Fibroblast of peridontal ligament (primary cell): ENCODE data around the gene KAT5.
"Not testable (repeated sequence)": the region's sequence is repeated elsewhere in the genome, so short reads cannot be mapped to it uniquely, and the experiment has no call there.

Experiments used
- DNase-seq: peaks from one replicate; pipeline ENCODE4 v3.0.0-alpha.2; 2010; ENCODE audit errors: extremely low read depth

The KAT5 gene

DNA sequence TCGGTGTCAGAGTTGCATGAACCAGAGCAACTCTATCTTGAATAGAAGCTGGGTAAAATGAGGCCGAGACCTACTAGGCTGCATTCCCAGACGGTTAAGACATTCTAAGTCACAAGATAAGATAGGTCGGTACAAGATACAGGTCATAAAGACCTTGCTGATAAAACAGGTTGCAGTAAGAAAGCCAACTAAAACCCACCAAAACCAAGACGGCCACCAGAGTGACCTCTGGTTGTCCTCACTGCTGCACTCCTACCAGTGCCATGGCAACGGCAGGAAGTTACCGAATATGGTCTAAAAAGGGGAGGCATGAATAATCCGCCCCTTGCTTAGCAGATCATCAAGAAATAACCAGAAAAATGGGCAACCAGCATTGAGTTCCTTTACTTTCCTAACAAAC, 2.4 kb upstream of the KAT5 start:
- no peak for DNase-seq

DNA sequence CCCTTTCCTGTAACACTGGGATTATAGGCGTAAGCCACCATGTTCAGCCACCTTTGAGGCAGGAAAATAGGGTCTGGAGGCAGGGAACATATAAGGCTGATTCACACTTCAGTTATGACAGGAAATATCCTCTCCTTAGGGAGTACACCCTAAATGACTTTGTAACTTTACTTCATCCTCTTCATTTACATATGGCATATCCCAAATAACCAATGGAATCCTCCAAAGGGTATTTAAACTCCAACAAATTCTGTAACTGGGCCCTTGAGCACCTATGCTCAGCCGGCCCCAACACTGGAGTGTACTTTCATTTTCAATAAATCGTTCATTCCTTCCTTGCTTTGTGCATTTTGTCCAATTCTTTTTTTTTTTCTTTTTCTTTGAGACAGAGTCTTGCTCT, 1.6 kb upstream of the KAT5 start:
- DNase-seq, result no peak

DNA sequence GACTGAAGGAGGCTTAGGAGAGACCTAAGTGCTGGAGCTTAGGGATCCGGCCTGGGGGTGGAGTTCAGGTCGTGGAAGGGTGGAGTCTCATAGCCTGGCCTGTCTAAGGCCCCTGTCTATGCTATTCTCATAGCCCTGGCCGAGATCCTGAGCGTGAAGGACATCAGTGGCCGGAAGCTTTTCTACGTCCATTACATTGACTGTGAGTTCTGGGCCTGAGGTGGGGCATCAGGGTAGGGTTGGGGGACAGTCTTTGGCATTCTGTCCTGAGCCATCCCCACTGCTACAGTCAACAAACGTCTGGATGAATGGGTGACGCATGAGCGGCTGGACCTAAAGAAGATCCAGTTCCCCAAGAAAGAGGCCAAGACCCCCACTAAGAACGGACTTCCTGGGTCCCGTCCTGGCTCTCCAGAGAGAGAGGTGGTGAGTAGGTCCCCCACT, 603 bp downstream of the KAT5 start:
- DNase-seq, result no peak

- DNase-seq, result no peak
These were observed 1.3 kb downstream of the KAT5 start for GRCh38 chr11:65713212-65713969.

- no peak for DNase-seq
These were observed 2.4 kb downstream of the KAT5 start for GRCh38 chr11:65714433-65714832.

DNA sequence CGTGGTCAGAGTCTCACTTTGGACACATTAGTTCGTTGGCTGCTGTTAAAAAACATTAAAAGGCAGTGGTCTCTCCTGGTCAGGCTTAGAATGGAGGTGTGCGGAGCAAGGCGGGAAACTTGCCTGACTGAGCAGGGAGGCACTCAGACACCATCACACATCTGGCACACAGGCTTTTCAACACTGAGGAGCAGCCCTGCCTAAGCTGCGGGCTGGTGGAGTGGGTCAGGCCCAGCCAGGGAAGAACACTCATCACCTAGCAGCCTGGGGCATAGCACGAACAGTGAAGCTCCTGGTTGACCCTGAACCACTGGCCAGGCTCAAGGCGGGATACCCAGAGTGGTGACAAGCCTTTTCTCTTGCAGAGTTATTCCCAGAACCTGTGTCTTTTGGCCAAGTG, 4.2 kb downstream of the KAT5 start:
- DNase-seq, result no peak

- DNase-seq, result no peak
These were observed 4.8 kb downstream of the KAT5 start for GRCh38 chr11:65716774-65717405.

GRCh38 chr11:65717906-65718305, 5.9 kb downstream of the KAT5 start:
- DNase-seq, result no peak

DNA sequence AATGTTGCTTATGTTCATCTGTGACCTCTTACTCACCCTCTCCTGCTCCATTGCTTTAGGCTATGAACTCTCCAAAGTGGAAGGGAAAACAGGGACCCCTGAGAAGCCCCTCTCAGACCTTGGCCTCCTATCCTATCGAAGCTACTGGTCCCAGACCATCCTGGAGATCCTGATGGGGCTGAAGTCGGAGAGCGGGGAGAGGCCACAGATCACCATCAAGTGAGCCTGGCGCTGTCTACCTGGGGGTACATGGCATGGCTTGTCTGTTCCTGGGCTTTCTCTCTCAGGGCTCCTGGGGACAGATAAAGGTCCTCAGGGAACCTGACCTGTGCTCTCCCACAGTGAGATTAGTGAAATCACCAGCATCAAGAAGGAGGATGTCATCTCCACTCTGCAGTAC, 6.5 kb downstream of the KAT5 start:
- DNase-seq, result no peak

- DNase-seq, result peak; percentile 19
These were observed 7.0 kb downstream of the KAT5 start for GRCh38 chr11:65718964-65719492.

- DNase-seq, result peak; percentile 44
These were observed 7.8 kb downstream of the KAT5 start for GRCh38 chr11:65719871-65720210.

- peak; percentile 78 for DNase-seq
These were observed 8.3 kb downstream of the KAT5 start, which contains the start of gene RNASEH2C for GRCh38 chr11:65720211-65720934. Gene RNASEH2C (minus strand): TSS chr11:65720798. CDS start chr11:65720758, 40 bp downstream.

GRCh38 chr11:65722261-65722660, 10.2 kb downstream of the KAT5 start:
- no peak for DNase-seq

DNA sequence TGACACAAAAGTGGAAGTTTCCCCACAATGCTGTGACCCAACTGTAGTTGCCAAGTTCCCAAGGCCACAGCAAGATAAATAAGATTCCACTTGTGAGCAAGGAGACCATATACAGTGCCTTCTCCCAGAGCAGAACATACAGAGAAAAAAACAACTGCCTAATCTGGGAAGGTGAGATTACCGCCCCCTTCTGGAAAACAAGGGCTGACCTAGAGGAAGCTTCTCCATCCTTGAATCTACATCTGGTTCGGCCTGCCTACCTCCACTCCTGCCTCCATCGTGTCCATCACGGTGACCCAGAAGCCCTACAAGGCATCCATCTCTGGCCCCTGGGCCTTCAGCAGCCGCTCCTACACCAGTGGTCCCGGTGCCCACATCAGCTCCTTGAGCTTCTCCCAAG, 14.6 kb downstream of the KAT5 start:
- DNase-seq, result no peak

GRCh38 chr11:65727865-65728264, 15.8 kb downstream of the KAT5 start:
- no peak for DNase-seq

DNA sequence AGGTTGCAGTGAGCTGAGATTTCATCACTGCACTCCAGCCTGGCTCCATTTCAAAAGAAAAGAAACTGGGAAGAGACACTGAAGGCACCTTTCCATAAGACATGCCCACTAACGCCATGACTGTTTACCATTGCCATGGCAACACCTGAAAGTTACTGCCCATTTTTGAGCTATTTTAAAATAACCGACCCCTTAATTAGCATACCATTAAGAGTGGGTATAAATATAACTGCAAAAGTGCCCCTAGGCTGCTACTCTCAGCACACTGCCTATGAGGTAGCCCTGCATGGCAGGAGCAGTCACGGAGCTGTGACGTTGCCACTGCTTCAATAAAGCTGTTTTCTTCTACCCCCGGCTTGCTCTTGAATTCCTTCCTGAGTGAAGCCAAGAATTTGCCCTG, 18.4 kb downstream of the KAT5 start:
- DNase-seq, result no peak

- not testable (repeated sequence) for DNase-seq
These were observed 23.1 kb downstream of the KAT5 start for GRCh38 chr11:65735111-65735510.

GRCh38 chr11:65736810-65737209, 24.8 kb downstream of the KAT5 start:
- DNase-seq, result no peak

- DNase-seq, result no peak
These were observed 27.0 kb downstream of the KAT5 start for GRCh38 chr11:65739022-65739421.

DNA sequence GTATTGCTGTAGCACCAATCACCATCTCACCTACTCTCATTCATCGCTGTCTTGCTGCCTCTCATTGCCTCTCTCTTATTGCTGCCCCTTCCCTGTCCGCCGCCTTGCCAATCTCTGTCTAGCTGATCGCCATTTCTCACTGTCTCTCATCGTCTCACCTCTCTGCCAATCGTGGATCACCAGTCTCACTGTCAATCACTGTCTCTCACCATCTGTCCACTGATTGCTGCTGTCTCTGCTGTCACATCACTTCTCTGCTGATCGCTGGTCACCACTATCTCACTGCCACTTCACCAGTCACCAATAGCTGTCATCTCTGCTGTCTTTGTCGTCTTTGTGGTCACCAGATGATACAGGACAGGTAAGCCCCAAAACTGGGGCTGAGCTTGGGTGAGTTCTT, 29.1 kb downstream of the KAT5 start:
- no peak for DNase-seq

DNA sequence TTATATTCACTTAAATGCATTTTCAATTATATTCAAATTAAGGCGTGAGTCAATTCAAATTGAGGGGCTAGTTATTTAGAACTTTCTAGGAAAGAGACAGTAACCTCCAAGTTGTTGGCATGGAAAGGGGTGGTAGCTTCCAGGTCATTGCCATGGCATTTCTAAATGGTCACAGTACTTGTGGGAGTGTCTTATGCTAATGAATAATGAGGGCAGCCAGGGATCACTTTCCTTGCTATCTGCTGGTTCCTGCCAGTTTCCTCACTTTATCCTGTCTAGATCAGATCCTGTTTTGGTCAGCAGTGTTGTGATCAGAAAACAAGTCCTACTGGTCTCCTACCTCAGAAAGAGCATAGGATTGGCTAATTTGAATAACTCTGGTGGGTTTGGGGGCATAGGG, 30.3 kb downstream of the KAT5 start:
- no peak for DNase-seq

- no peak for DNase-seq
These were observed 31.6 kb downstream of the KAT5 start for GRCh38 chr11:65743681-65744025.
